ENCODE data around the gene KRTAP13-3.

Gene KRTAP13-3

GRCh38 chr21:30425826-30426225, at the start of gene KRTAP13-3:
KRTAP13-3 (minus strand) TSS chr21:30425926; CDS start chr21:30425912, 14 bp downstream.
- DNase-seq = no peak

DNA sequence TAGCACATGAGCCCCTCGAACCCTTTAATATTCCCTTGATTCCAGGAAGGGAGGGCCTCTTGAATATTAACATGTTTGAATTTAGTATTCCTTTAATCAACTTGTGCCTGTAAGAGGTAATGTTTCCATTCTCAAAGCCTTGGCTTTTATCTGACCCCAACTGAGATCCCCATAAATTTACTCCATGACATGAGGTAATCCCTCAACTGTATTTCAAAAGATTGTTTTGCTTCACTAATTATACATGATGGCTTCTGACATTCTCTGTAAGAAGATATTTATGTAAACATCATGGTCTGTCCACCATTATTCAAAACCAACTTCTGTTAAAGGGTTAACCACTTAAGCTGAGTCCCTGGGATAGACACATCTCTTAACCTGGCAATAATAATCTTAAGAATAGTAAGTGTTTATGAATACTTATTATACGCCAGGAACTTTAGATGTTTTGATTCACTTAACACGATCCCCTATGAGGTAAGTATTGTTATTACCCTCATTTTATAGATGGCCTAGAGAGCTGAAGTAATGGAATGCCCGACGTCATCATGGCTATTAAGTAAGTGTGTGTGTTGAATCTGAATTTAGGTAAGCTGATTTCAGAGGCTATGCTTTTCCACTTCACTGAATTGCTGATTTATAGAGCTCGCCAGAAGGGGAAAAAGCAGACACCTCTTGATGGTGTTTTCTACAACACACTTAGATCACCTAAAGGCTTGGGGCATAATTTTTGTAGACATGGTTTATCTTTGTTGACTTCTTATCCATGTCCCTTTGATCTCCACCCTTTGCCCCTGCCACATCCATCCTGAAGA, 43.4 kb upstream of the KRTAP13-3 start:
- no peak for DNase-seq

DNA sequence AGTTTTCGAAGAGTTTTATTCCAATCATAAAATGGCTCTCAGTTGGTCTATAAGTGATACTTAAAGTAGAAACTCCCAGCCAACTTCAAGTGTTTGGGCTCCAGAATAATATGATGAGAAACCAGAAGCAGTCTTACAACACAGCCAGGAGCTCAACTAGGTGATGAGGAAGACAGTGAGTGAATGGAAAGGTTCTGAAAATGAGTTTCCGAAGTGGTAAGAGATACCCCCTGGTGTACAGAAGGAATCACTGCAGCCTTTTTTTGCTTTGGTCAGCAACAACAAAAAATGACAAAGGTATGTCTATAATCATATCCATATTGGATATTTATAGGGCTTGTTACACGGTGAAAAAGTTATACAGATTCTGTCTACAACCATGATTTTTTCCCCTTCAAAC, 38.0 kb upstream of the KRTAP13-3 start:
- no peak for DNase-seq

- no peak for DNase-seq
Measured at GRCh38 chr21:30448514-30448913, 22.8 kb upstream of the KRTAP13-3 start.

GRCh38 chr21:30447056-30447455, 21.3 kb upstream of the KRTAP13-3 start:
- DNase-seq = no peak

DNA sequence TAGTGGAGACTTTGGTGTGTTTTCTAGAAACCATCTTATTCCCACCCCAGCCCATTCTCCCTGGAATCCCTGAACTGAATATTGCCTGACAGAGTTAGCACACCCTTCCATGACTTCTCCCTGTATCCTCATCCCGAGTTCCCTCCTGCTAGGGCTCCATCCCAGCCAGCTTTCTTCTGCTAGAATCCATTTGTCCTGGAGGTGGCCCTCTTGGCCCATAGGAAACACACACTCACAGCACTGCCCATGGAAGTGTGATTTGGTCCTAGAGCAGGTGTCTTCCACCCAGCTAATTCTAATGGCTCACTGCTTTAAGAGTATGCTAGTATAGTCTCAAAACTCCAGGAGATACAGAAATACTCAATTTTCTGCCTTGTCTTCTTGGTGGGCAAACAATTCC, 18.5 kb upstream of the KRTAP13-3 start:
- DNase-seq = no peak

- DNase-seq = no peak
Measured at GRCh38 chr21:30443226-30443625, 17.5 kb upstream of the KRTAP13-3 start.

GRCh38 chr21:30439975-30440374, 14.2 kb upstream of the KRTAP13-3 start, which contains the start of gene KRTAP15-1:
KRTAP15-1 (plus strand) TSS chr21:30440275; CDS start chr21:30440328, 53 bp downstream.
- DNase-seq = no peak

GRCh38 chr21:30437010-30437565, 11.4 kb upstream of the KRTAP13-3 start:
- no peak for DNase-seq

GRCh38 chr21:30434033-30434631, 8.4 kb upstream of the KRTAP13-3 start:
- peak; percentile 20 for DNase-seq

GRCh38 chr21:30430170-30430655, 4.5 kb upstream of the KRTAP13-3 start, which contains the start of gene KRTAP13-4:
KRTAP13-4 (plus strand) TSS chr21:30430220; CDS start chr21:30430276, 56 bp downstream.
- DNase-seq = no peak

- no peak for DNase-seq
Measured at GRCh38 chr21:30426731-30427130, 1.0 kb upstream of the KRTAP13-3 start.

DNA sequence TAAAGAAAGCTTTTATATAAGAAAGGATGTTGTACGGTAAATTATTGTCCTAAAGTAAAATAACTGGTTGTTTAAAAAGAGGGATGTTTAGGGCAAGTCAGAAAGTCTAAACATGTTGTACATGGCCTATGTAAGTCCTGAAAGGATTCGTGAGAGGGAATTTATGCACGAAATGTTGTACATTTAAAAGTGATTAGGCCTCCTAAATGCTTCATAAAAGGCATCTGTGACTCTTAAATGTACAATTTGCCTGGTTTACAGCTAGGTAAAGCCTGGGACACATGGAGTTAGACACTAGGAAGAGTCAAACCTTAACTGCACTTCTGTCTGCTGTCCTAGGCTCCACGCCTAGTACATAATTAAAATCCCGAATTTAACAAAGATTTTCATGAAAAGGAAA, 9.7 kb downstream of the KRTAP13-3 start:
- no peak for DNase-seq

DNA sequence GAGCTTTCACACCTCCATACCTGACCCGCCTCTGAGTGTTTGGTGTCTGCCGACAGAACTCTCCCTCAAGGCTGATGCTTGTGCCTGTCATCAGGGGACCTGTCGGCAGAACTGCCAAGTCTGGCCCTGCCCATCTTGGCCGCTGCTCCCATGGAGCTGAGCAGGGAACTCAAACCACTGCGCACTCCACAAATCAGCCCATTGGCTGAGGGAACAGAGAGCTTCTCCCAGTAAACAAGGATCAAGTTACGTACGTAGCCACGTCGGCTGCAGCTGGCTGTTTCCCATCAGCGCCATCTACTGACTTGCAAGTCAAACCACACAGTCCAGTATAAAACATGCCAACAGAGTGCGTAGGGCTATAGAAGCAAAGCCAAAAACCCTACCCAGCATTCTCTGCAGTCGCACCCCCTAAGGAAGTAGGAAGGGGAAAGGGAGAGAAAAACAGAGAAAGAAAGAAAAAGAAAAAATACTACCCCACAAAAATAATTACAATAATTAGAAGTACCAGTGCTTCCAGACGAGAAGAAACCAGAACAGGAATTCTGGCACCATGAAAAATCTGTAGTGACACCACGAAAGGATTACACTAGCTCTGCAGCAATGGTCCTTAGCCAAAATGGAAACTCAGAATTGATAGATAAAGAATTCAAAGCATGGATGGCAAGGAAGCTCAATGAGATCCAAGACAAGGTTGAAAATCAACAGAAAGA, 16.8 kb downstream of the KRTAP13-3 start:
- peak; percentile 48 for DNase-seq

GRCh38 chr21:30395731-30396130, 30.0 kb downstream of the KRTAP13-3 start, which contains the start of gene KRTAP13-1:
KRTAP13-1 (plus strand) TSS chr21:30396031; CDS start chr21:30396087, 56 bp downstream.
- no peak for DNase-seq

GRCh38 chr21:30391492-30392025, 34.2 kb downstream of the KRTAP13-3 start:
- no peak for DNase-seq

DNA sequence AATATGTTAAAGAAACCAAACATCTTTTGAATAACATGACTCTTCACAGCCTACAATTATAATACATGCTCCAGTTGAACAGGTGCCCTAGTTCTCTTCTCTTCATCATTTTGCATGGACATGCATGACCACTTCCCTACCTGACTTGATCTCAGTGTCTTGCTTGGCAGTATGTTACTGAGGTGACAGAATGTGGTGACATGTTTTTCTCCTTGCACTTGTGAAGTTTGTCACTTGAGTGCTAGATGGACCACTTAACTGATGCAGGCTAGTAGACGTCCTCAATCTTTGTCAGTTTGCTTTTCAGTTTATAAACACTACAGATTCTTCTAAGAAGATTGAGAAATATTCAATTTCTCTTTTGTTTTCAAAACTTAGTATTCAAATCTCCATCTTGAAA, 43.5 kb downstream of the KRTAP13-3 start:
- DNase-seq = no peak

Data from fibroblast of upper back skin (primary cell).